Tongue (tissue), 2 donors: ENCODE results near the gene MYO1A. TPM values are rescaled to one million over a fixed set of nuclear protein-coding genes. Genes with fewer than 3 reads are reported as not detected.

Experiments used
- DNase-seq: peaks from one replicate; pipeline ENCODE4 v3.0.0-alpha.2; 2015
- total RNA-seq: library from RNA; depleted of rRNA; stranded (reverse); fragments of >200 nt; gene quantifications from one replicate; pipeline ENCODE4 v1.2.3, GENCODE V29; 2014

MYO1A gene
- total RNA-seq, 1 donor from 2014 or later = not detected

GRCh38 chr12:57012600-57013465 lies 37.1 kb downstream of the MYO1A start:
- no peak for DNase-seq

- no peak for DNase-seq
Measured at GRCh38 chr12:57011438-57012424, 38.2 kb downstream of the MYO1A start.

- no peak for DNase-seq
Measured at GRCh38 chr12:57010627-57011247, 39.2 kb downstream of the MYO1A start.

- no peak for DNase-seq
Measured at GRCh38 chr12:57009949-57010626, 39.8 kb downstream of the MYO1A start.

GRCh38 chr12:57008178-57008577 lies 41.8 kb downstream of the MYO1A start:
- DNase-seq = peak; percentile 75

GRCh38 chr12:57006809-57007475 lies 43.0 kb downstream of the MYO1A start:
- no peak for DNase-seq

- peak; percentile 80 for DNase-seq
Measured at GRCh38 chr12:57005980-57006808, 43.7 kb downstream of the MYO1A start, which contains the start of gene ZBTB39. Gene ZBTB39 (minus strand): TSS chr12:57006546. CDS start chr12:57004917, 1,629 bp downstream.

- DNase-seq = no peak
Measured at GRCh38 chr12:57004651-57005050, 45.3 kb downstream of the MYO1A start.

GRCh38 chr12:57003395-57003794 lies 46.5 kb downstream of the MYO1A start:
- DNase-seq = no peak

- peak; percentile 52 for DNase-seq
Measured at GRCh38 chr12:57001448-57001906, 48.5 kb downstream of the MYO1A start.

- DNase-seq = no peak
Measured at GRCh38 chr12:57000393-57000792, 49.5 kb downstream of the MYO1A start.

GRCh38 chr12:56999456-56999855 lies 50.5 kb downstream of the MYO1A start:
- DNase-seq = no peak

GRCh38 chr12:56998981-56999380 lies 50.9 kb downstream of the MYO1A start:
- no peak for DNase-seq

- DNase-seq = no peak
Measured at GRCh38 chr12:56998316-56998715, 51.6 kb downstream of the MYO1A start.

GRCh38 chr12:56996793-56997545 lies 53.0 kb downstream of the MYO1A start:
- no peak for DNase-seq

GRCh38 chr12:56995930-56996496 lies 53.9 kb downstream of the MYO1A start:
- DNase-seq = no peak

- DNase-seq = no peak
Measured at GRCh38 chr12:56995201-56995929, 54.6 kb downstream of the MYO1A start.

- DNase-seq = no peak
Measured at GRCh38 chr12:56994231-56994746, 55.6 kb downstream of the MYO1A start.
